K562 (cell line): Measurements from ENCODE around the gene ZNF432. TPM values are rescaled to one million over a fixed set of nuclear protein-coding genes. Genes with fewer than 3 reads are reported as not detected.

Source experiments
- BRF2 ChIP-seq: IDR thresholded peaks from 3 replicates; pipeline ENCODE4 v1.6.1; 2011; ENCODE audit warnings: borderline replicate concordance, mild to moderate bottlenecking; ENCODE audit not compliant: insufficient read length, insufficient read depth
- E2F3 ChIP-seq: fragments of 250-450 bp; sonication (Bioruptor Pico); IDR thresholded peaks from 2 replicates; pipeline ENCODE4 v1.4.0; 2020; ENCODE audit warnings: mild to moderate bottlenecking
- ELK1 ChIP-seq: sonication (generic); formaldehyde crosslinking; IDR thresholded peaks from 2 replicates; pipeline ENCODE4 v1.8.1; 2022; ENCODE audit warnings: missing genetic modification reagents
- GATAD2A ChIP-seq: fragments of 450-650 bp; IDR thresholded peaks from 2 replicates; pipeline ENCODE4 v1.6.1; 2017
- GMEB1 ChIP-seq: fragments of 250-450 bp; sonication (Bioruptor Pico); IDR thresholded peaks from 2 replicates; pipeline ENCODE4 v1.4.0; 2020; ENCODE audit warnings: mild to moderate bottlenecking
- HSF4 ChIP-seq: fragments of 250-450 bp; sonication (Bioruptor Pico); IDR thresholded peaks from 2 replicates; pipeline ENCODE4 v2.1.2; 2022; ENCODE audit warnings: mild to moderate bottlenecking, moderate library complexity, borderline replicate concordance
- IRF2 ChIP-seq: sonication (generic); formaldehyde crosslinking; IDR thresholded peaks from 2 replicates; pipeline ENCODE4 v1.8.1; 2022; ENCODE audit warnings: mild to moderate bottlenecking, missing genetic modification reagents
- KHSRP ChIP-seq: fragments of 450-650 bp; IDR thresholded peaks from 2 replicates; pipeline ENCODE4 v1.6.1; 2017
- NFIX ChIP-seq: fragments of 250-450 bp; sonication (Bioruptor Pico); IDR thresholded peaks from 2 replicates; pipeline ENCODE4 v1.4.0; 2020; ENCODE audit warnings: low read depth, mild to moderate bottlenecking, moderate library complexity
- POLR3G ChIP-seq: IDR thresholded peaks from 2 replicates; pipeline ENCODE4 v1.6.1; 2011; ENCODE audit not compliant: insufficient read length, insufficient replicate concordance; ENCODE audit errors: extremely low read depth
- PURB ChIP-seq: sonication (generic); formaldehyde crosslinking; IDR thresholded peaks from 2 replicates; pipeline ENCODE4 v1.9.0; 2021; ENCODE audit warnings: low read depth, mild to moderate bottlenecking, missing genetic modification reagents
- SP1 ChIP-seq: sonication (generic); formaldehyde crosslinking; IDR thresholded peaks from 2 replicates; pipeline ENCODE4 v1.8.1; 2022; ENCODE audit warnings: mild to moderate bottlenecking, missing genetic modification reagents
- TOE1 ChIP-seq, 2 experiments: fragments of 450-650 bp in 1 of 2; sonication (generic) in 1 of 2; formaldehyde crosslinking in 1 of 2; IDR thresholded peaks; 2 replicates each; pipeline versions ENCODE4 v1.7.1 to v1.8.0; 2016 to 2022; ENCODE audit warnings: borderline replicate concordance in 2 of 2, mild to moderate bottlenecking in 2 of 2, antibody characterized with exemption in 1 of 2, inconsistent platforms in 1 of 2, low read depth in 1 of 2, missing genetic modification reagents in 1 of 2, moderate library complexity in 1 of 2
- ZNF518B ChIP-seq: fragments of 250-450 bp; sonication (Bioruptor Pico); IDR thresholded peaks from 2 replicates; pipeline ENCODE4 v1.5.0; 2021; ENCODE audit warnings: mild to moderate bottlenecking, moderate library complexity
- polyA plus RNA-seq, 8 experiments: library from polyadenylated mRNA; depleted of rRNA in 4 of 8; stranded (reverse) in 5 of 8; unstranded in 3 of 8; fragments of >200 nt; fragmentation: Nextera tagmentation in 2 of 8; fragmentation: Illumina TruSeq in 1 of 8; extraction: Ambion mirVana in 2 of 8; extraction: Trizol in 1 of 8; gene quantifications; 2 replicates each; pipeline versions ENCODE4 v1.2.1 to v1.2.3, GENCODE V29; 2011 to 2014; ENCODE audit warnings: inconsistent platforms in 1 of 8, missing spikeins in 1 of 8
- total RNA-seq, 7 experiments: library from RNA; depleted of rRNA in 6 of 7; stranded (reverse); fragments of >200 nt in 6 of 7; fragmentation: Illumina TruSeq in 2 of 7; extraction: Trizol in 2 of 7; gene quantifications; 2 replicates each; pipeline versions ENCODE4 v1.2.1 to v1.2.3, GENCODE V29; 2011 to 2021; ENCODE audit warnings: low replicate concordance in 1 of 7

The ZNF432 gene
- total and polyA plus RNA-seq, 9 of the 15 experiments (the other 6 are each of a cell fraction or from before 2014, with no cell fraction given), result 2.6 to 6.8 (median 4.0) TPM

- TF ChIP-seq ZNF518B (no peak), KHSRP (no peak), HSF4 (CRISPR knock-in tag) (no peak), POLR3G (no peak), NFIX (no peak), ELK1 (CRISPR knock-in tag) (no peak), PURB (CRISPR knock-in tag) (no peak), GMEB1 (CRISPR knock-in tag) (peak; percentile 93), TOE1 (IDR thresholded peaks at IDR 0.05; ENCODE audit: borderline replicate concordance) (no peak), TOE1 (CRISPR knock-in tag; IDR thresholded peaks at IDR 0.05; ENCODE audit: borderline replicate concordance, low read depth) (no peak), GATAD2A (no peak), SP1 (CRISPR knock-in tag) (peak; percentile 63; the same call in 1 of the 2 replicates), BRF2 (no peak), IRF2 (CRISPR knock-in tag) (no peak), E2F3 (CRISPR knock-in tag) (no peak)
- TF ChIP-seq, all 486 proteins: peak for 121
Measured at GRCh38 chr19:52048555-52049501, at the start of gene ZNF432 (continued).
